ENCODE measurements around the gene SLC4A2.

SLC4A2 gene

DNA sequence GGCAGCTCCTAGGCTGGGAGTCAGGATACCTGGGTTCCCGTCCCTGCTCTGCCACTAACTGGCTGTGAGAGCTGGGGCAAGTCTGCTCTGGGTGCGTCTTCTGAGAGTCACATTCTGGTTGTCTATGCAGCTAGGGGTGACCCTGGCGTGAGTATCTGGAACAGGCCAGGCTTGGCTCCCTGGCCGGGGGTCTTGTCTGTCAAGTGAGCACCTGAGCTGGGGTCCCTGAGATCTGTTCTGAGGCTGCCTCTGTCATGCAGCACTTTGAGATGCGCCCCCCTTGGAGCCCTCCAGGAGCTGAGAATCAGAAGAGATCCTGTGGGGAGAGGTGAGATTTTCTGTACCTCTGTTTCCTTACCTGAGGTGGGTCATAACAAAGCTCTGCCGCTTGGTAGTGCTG lies 34.4 kb downstream of the SLC4A2 start:
- no peak for TF ChIP-seq JUND (IDR thresholded peaks at IDR 0.05; ENCODE audit: low read depth)
- in situ Hi-C loops (cut with HindIII; ENCODE audit: low pct_unique_long_range_greater_than_20kb, low sequenced_read_pairs) = no loop called here
- no peak for DNase-seq (ENCODE audit: low read depth in 1 of 2, low spot score in 1 of 2)

- in situ Hi-C loops (cut with HindIII; ENCODE audit: low pct_unique_long_range_greater_than_20kb, low sequenced_read_pairs) = no loop called here
- TF ChIP-seq JUND (IDR thresholded peaks at IDR 0.05; ENCODE audit: low read depth) = no peak
- DNase-seq (ENCODE audit: low read depth in 1 of 2, low spot score in 1 of 2) = no peak
Measured at GRCh38 chr7:151094675-151095074, 35.3 kb downstream of the SLC4A2 start.

DNA sequence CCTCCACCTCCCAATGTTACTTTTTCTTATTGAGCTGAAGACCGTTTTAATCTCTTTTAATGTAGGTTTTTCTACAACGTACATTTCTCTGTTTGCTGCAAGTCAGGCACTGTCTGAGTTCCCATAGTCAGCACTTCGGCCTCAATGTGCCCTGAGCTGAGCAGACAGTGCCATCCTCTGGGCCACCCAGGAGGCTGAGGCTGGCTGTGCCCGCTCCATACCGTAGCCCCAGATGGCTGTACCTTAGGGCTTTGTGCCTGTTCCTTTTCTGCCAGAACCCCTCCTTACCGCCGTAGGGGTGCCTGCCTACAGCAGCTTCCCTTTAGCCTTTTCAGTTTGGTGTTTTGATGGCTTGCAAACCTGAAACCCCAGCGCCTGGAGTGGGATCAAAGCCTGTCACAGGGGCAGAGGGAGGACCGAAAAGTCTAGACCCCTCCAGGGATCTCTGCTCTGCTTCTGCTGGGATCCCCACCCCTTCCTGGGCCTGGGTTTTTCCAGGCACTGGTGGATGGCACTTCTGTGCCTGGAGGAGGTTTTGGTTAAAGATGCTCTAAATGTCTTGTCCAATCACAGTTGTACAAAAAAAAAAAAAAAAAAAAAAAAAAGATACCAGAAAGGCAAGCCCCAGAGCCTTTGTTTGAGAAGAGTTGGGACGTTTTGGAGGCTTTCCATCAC lies 35.9 kb downstream of the SLC4A2 start:
- TF ChIP-seq JUND (IDR thresholded peaks at IDR 0.05; ENCODE audit: low read depth) = no peak
- DNase-seq (ENCODE audit: low read depth in 1 of 2, low spot score in 1 of 2) = no peak
- in situ Hi-C loops (cut with HindIII; ENCODE audit: low pct_unique_long_range_greater_than_20kb, low sequenced_read_pairs) = no loop called here

- in situ Hi-C loops (cut with HindIII; ENCODE audit: low pct_unique_long_range_greater_than_20kb, low sequenced_read_pairs) = no loop called here
- no peak for TF ChIP-seq JUND (IDR thresholded peaks at IDR 0.05; ENCODE audit: low read depth)
- DNase-seq (ENCODE audit: low read depth in 1 of 2, low spot score in 1 of 2) = no peak
Measured at GRCh38 chr7:151095828-151096475, 36.6 kb downstream of the SLC4A2 start.

DNA sequence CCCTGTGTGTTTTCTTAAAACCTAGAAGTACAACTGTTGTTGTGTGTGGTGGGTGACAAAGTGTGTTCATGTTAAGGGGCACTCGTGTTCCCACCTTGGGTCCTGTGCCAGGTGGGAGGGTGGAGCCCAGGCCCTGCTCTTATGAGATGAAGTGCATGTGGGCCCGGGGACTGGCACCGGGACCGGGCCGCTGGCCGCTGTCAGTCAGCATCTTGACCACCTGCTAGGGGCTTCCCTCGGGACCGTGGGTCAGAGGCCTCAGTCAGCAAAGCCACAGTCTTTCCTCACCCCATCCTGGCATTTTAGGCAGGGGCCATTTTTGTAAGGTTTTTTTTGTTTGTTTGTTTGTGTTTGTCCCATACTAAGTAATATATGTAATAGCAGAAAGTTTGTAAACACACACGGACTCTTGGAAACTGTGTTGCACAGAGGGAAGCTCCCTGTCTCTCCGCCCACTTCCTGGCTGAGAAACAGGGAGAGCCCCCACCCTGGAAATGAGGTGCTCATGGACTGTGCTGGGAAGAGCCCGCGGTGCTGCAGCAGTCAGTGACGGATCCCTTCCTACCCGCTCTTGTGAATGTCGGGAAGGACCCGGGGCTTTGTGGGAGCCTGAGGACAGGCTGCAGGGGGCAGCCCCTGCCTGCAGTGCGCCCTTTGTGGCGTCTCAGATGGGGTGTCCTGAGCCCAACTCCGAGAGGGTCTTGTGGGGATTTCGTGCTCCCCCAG lies 40.3 kb downstream of the SLC4A2 start:
- no peak for TF ChIP-seq JUND (IDR thresholded peaks at IDR 0.05; ENCODE audit: low read depth)

DNA sequence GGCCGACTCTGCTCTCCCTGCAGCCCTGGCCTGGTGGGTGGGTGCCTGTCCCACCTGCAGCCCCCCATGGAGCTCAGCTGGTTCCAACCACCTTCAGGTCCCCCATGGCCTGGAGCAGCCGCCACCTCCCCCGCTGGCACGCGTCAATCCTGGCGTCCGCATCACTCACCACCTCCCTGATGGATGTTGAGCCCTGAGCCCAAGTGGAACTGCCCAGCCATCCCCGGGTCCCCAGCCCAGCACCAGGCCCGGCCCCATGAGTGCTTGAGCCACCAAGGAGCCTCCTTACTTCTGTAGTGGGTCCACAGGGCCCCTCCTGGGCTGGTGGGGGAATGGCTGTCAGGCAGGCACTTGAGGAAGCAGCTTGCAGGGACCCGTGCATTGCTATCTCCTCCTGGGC lies 41.5 kb downstream of the SLC4A2 start:
- no peak for TF ChIP-seq JUND (IDR thresholded peaks at IDR 0.05; ENCODE audit: low read depth)
- in situ Hi-C loops (cut with HindIII; ENCODE audit: low pct_unique_long_range_greater_than_20kb, low sequenced_read_pairs) = no loop called here

More for the DNA sequence above, 40.3 kb downstream of the SLC4A2 start:
- in situ Hi-C loops (cut with HindIII; ENCODE audit: low pct_unique_long_range_greater_than_20kb, low sequenced_read_pairs) = no loop called here
- no peak for DNase-seq (ENCODE audit: low read depth in 1 of 2, low spot score in 1 of 2)

DNA sequence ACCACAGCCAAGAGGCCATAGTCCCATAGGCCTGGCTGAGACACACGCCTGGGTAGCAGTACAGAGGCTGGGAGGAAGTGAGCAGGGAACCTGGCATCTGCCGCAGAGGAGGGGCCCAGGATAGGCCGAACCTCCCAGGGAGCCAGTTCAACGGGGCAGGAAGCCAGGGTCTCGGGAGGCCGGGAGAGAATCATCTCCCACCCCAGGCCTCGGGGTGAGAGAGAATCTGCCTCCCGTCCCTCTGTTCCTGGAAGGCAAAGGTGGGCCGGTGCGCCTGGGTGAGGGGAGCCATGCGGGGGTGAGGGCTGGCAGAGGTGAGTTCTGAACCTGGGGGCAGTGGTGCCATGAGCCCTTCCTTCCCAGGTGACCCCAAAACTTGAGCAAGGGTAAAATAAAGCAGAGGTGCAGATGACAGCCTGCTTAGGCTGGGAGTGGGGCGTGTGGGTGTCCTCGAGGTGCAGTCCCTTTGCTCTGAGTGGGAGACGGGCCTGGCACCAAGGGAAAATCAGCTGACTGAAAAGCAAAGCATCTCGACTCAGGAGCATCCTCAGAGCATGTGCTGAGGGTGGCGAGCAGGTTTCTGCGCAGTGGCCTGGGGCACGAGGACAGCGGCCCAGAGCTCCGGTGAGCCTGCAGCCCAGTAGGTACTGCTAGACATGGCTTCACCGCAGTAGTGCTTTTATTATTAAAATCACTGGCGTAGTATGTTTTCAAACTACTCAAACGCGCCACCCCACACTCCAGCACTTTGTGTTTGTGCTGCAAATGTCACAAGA lies 42.4 kb downstream of the SLC4A2 start:
- in situ Hi-C loops (cut with HindIII; ENCODE audit: low pct_unique_long_range_greater_than_20kb, low sequenced_read_pairs) = no loop called here
- no peak for TF ChIP-seq JUND (IDR thresholded peaks at IDR 0.05; ENCODE audit: low read depth)
- no peak for DNase-seq (ENCODE audit: low read depth in 1 of 2, low spot score in 1 of 2)

More for the DNA sequence above, 41.5 kb downstream of the SLC4A2 start:
- no peak for DNase-seq (ENCODE audit: low read depth in 1 of 2, low spot score in 1 of 2)

GRCh38 chr7:151102991-151103390 lies 43.6 kb downstream of the SLC4A2 start:
- in situ Hi-C loops (cut with HindIII; ENCODE audit: low pct_unique_long_range_greater_than_20kb, low sequenced_read_pairs) = no loop called here
- DNase-seq (ENCODE audit: low read depth in 1 of 2, low spot score in 1 of 2) = no peak
- no peak for TF ChIP-seq JUND (IDR thresholded peaks at IDR 0.05; ENCODE audit: low read depth)

- no peak for TF ChIP-seq JUND (IDR thresholded peaks at IDR 0.05; ENCODE audit: low read depth)
- in situ Hi-C loops (cut with HindIII; ENCODE audit: low pct_unique_long_range_greater_than_20kb, low sequenced_read_pairs) = no loop called here
- no peak for DNase-seq (ENCODE audit: low read depth in 1 of 2, low spot score in 1 of 2)
Measured at GRCh38 chr7:151103973-151104372, 44.6 kb downstream of the SLC4A2 start.

GRCh38 chr7:151104411-151105235 lies 45.2 kb downstream of the SLC4A2 start:
- in situ Hi-C loops (cut with HindIII; ENCODE audit: low pct_unique_long_range_greater_than_20kb, low sequenced_read_pairs) = no loop called here
- DNase-seq (ENCODE audit: low read depth in 1 of 2, low spot score in 1 of 2) = no peak
- TF ChIP-seq JUND (IDR thresholded peaks at IDR 0.05; ENCODE audit: low read depth) = no peak

GRCh38 chr7:151107882-151108281 lies 48.5 kb downstream of the SLC4A2 start:
- TF ChIP-seq JUND (IDR thresholded peaks at IDR 0.05; ENCODE audit: low read depth) = no peak
- no peak for DNase-seq (ENCODE audit: low read depth in 1 of 2, low spot score in 1 of 2)
- in situ Hi-C loops (cut with HindIII; ENCODE audit: low pct_unique_long_range_greater_than_20kb, low sequenced_read_pairs) = no loop called here

All from T47D (cell line).